Neural progenitor cell (in vitro differentiated cells): ENCODE measurements around the gene SMARCB1. TPM values are rescaled to one million over a fixed set of nuclear protein-coding genes. Genes with fewer than 3 reads are reported as not detected.
A peak's percentile ranks its signal among the peaks of the same experiment; 100 is the strongest.

Experiments used
- DNase-seq: peaks from one replicate; pipeline ENCODE4 v3.0.0-alpha.2; 2016; ENCODE audit warnings: low spot score
- H2AFZ ChIP-seq: fragments of 200-600 bp; sonication (generic); replicated peaks from 2 replicates; pipeline ENCODE4 v1.6.1; 2016; ENCODE audit warnings: antibody characterized with exemption
- H3F3A ChIP-seq: fragments of 200-600 bp; sonication (generic); 2 replicates; pipeline ENCODE4 v1.6.1; 2016; ENCODE audit warnings: antibody characterized with exemption, low read depth
- H3K27ac ChIP-seq: fragments of 200-600 bp; sonication (generic); 2 replicates; pipeline ENCODE4 v1.5.1; 2016; ENCODE audit warnings: mild to moderate bottlenecking
- H3K27me3 ChIP-seq: fragments of 200-600 bp; sonication (generic); 2 replicates; pipeline ENCODE4 v1.6.1; 2016; ENCODE audit warnings: mild to moderate bottlenecking, moderate library complexity
- H3K36me3 ChIP-seq: fragments of 200-600 bp; sonication (generic); 2 replicates; pipeline ENCODE4 v1.5.1; 2016
- H3K4me1 ChIP-seq: fragments of 200-600 bp; sonication (generic); 2 replicates; pipeline ENCODE4 v1.6.1; 2016; ENCODE audit warnings: mixed run types
- H3K4me2 ChIP-seq: fragments of 200-600 bp; sonication (generic); 2 replicates; pipeline ENCODE4 v1.6.1; 2016
- H3K4me3 ChIP-seq: fragments of 200-600 bp; sonication (generic); 2 replicates; pipeline ENCODE4 v1.5.1; 2016
- H3K79me2 ChIP-seq: fragments of 200-600 bp; sonication (generic); 2 replicates; pipeline ENCODE4 v1.6.1; 2016; ENCODE audit warnings: low read depth
- H3K9ac ChIP-seq: fragments of 200-600 bp; sonication (generic); 2 replicates; pipeline ENCODE4 v1.6.1; 2016
- H3K9me3 ChIP-seq: fragments of 200-600 bp; sonication (generic); 2 replicates; pipeline ENCODE4 v1.5.1; 2016; ENCODE audit warnings: low read depth
- H4K20me1 ChIP-seq: fragments of 200-600 bp; sonication (generic); 2 replicates; pipeline ENCODE4 v1.6.1; 2016; ENCODE audit warnings: low read depth
- H3K27ac Mint-ChIP-seq: 3 replicates; pipeline ENCODE4 v1.8.0; 2021; ENCODE audit warnings: mixed read lengths
- H3K27me3 Mint-ChIP-seq: 2 replicates; pipeline ENCODE4 v1.8.0; 2022; ENCODE audit warnings: low read depth, mild to moderate bottlenecking, inconsistent platforms, moderate library complexity, mixed read lengths; ENCODE audit not compliant: insufficient read depth
- H3K36me3 Mint-ChIP-seq: 3 replicates; pipeline ENCODE4 v1.8.0; 2021; ENCODE audit warnings: mixed read lengths
- H3K4me1 Mint-ChIP-seq: 3 replicates; pipeline ENCODE4 v1.8.0; 2021; ENCODE audit warnings: mixed read lengths
- H3K4me3 Mint-ChIP-seq: 3 replicates; pipeline ENCODE4 v1.8.0; 2021; ENCODE audit warnings: mild to moderate bottlenecking, moderate library complexity, mixed read lengths
- H3K9me3 Mint-ChIP-seq: 3 replicates; pipeline ENCODE4 v1.8.0; 2020; ENCODE audit warnings: mixed read lengths
- EZH2 ChIP-seq: fragments of 200-600 bp; sonication (generic); IDR thresholded peaks from 2 replicates; pipeline ENCODE4 v1.6.1; 2017; ENCODE audit warnings: antibody characterized with exemption, mild to moderate bottlenecking, moderate library complexity
- EZH2phosphoT487 ChIP-seq: fragments of 200-600 bp; sonication (generic); IDR thresholded peaks from 2 replicates; pipeline ENCODE4 v1.6.1; 2017; ENCODE audit warnings: antibody characterized with exemption
- total RNA-seq: library from RNA; depleted of rRNA; stranded (reverse); fragments of >200 nt; gene quantifications from 2 replicates; pipeline ENCODE4 v1.2.3, GENCODE V29; 2015; ENCODE audit warnings: low replicate concordance
- TF ChIP-seq, protein P1 (sequence below): fragments of 200-600 bp; sonication (generic); IDR thresholded peaks from 2 replicates; pipeline ENCODE4 v1.5.1; 2017; ENCODE audit warnings: antibody characterized with exemption, mild to moderate bottlenecking

Gene SMARCB1
- total RNA-seq, 1 donor from 2014 or later: 151 TPM

DNA sequence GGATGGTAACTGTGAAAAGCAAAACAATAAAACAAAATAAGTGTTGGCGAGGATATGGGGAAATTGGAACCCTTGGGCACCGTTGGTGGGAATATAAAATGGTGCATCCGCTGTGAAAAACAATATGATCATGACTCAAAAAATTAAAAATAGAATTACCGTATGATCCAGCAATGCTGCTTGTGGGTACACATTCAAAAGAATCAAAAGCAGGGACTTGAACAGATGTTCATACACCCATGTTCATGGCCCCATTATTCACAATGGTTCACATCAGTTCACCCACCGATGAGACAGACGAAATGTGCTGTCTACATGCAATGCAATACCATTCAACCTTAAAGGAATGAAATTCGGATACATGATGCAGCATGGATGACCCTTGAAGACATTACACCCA is 53.3 kb downstream of the SMARCB1 start:
- H3K27me3 Mint-ChIP-seq: peaks cover 17% of the 10 kb centered on the region
- peaks cover 24% of the 10 kb centered on the region for H3F3A ChIP-seq
- no peak overlapping the region for H3K4me3 ChIP-seq
- peak overlapping the region; percentile 75 for H3K4me3 Mint-ChIP-seq
- no peaks in the 10 kb centered on the region for H3K9me3 ChIP-seq
- H3K4me2 ChIP-seq: no peak overlapping the region
- H3K4me1 ChIP-seq: peaks cover 22% of the 10 kb centered on the region
- H3K9me3 Mint-ChIP-seq: no peaks in the 10 kb centered on the region
- peaks cover 6% of the 10 kb centered on the region for H3K36me3 Mint-ChIP-seq
- H2AFZ ChIP-seq: no peak overlapping the region
- peaks cover 36% of the 10 kb centered on the region for H3K4me1 Mint-ChIP-seq
- H3K36me3 ChIP-seq: no peaks in the 10 kb centered on the region
- TF ChIP-seq EZH2phosphoT487: no peak
- TF ChIP-seq, protein P1, sequence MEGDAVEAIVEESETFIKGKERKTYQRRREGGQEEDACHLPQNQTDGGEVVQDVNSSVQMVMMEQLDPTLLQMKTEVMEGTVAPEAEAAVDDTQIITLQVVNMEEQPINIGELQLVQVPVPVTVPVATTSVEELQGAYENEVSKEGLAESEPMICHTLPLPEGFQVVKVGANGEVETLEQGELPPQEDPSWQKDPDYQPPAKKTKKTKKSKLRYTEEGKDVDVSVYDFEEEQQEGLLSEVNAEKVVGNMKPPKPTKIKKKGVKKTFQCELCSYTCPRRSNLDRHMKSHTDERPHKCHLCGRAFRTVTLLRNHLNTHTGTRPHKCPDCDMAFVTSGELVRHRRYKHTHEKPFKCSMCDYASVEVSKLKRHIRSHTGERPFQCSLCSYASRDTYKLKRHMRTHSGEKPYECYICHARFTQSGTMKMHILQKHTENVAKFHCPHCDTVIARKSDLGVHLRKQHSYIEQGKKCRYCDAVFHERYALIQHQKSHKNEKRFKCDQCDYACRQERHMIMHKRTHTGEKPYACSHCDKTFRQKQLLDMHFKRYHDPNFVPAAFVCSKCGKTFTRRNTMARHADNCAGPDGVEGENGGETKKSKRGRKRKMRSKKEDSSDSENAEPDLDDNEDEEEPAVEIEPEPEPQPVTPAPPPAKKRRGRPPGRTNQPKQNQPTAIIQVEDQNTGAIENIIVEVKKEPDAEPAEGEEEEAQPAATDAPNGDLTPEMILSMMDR: no peak
- TF ChIP-seq EZH2: no peak
- H3K27ac ChIP-seq: no peak overlapping the region
- H3K9ac ChIP-seq: no peak overlapping the region
- no peak for DNase-seq
- peaks cover 24% of the 10 kb centered on the region for H4K20me1 ChIP-seq
- peak overlapping the region; percentile 1 for H3K27ac Mint-ChIP-seq
- peaks cover 10% of the 10 kb centered on the region for H3K27me3 ChIP-seq
- no peaks in the 10 kb centered on the region for H3K79me2 ChIP-seq

- Histone ChIP-seq H3F3A (peaks cover 21% of the 10 kb centered on the region), H4K20me1 (peaks cover 21% of the 10 kb centered on the region), H3K4me2 (no peak overlapping the region), H3K4me1 (peaks cover 22% of the 10 kb centered on the region), H3K79me2 (no peaks in the 10 kb centered on the region), H2AFZ (no peak overlapping the region), H3K4me3 (no peak overlapping the region), H3K9ac (no peak overlapping the region), H3K36me3 (no peaks in the 10 kb centered on the region), H3K9me3 (no peaks in the 10 kb centered on the region), H3K27ac (no peak overlapping the region), H3K27me3 (peaks cover 10% of the 10 kb centered on the region)
- no peak for DNase-seq
- H3K27me3 Mint-ChIP-seq: peaks cover 21% of the 10 kb centered on the region
- peak overlapping the region; percentile 18 for H3K27ac Mint-ChIP-seq
- no peaks in the 10 kb centered on the region for H3K9me3 Mint-ChIP-seq
- H3K36me3 Mint-ChIP-seq: peaks cover 5% of the 10 kb centered on the region
- no peak overlapping the region for H3K4me3 Mint-ChIP-seq
- no peak for TF ChIP-seq EZH2
- TF ChIP-seq, protein P1: no peak
- TF ChIP-seq EZH2phosphoT487: no peak
- H3K4me1 Mint-ChIP-seq: peaks cover 42% of the 10 kb centered on the region
Measured at GRCh38 chr22:23841292-23841691, 54.5 kb downstream of the SMARCB1 start.

- Mint-ChIP-seq H3K27me3 (peaks cover 21% of the 10 kb centered on the region), H3K4me1 (peaks cover 44% of the 10 kb centered on the region), H3K4me3 (no peak overlapping the region), H3K27ac (peak overlapping the region; percentile 18), H3K36me3 (peaks cover 2% of the 10 kb centered on the region), H3K9me3 (no peaks in the 10 kb centered on the region)
- Histone ChIP-seq H3K27ac (no peak overlapping the region), H3K4me3 (no peak overlapping the region), H2AFZ (no peak overlapping the region), H4K20me1 (peaks cover 16% of the 10 kb centered on the region), H3K9me3 (no peaks in the 10 kb centered on the region), H3K36me3 (no peaks in the 10 kb centered on the region), H3K27me3 (peaks cover 10% of the 10 kb centered on the region), H3K9ac (no peak overlapping the region), H3K79me2 (no peaks in the 10 kb centered on the region), H3K4me1 (peaks cover 22% of the 10 kb centered on the region), H3K4me2 (no peak overlapping the region), H3F3A (peaks cover 20% of the 10 kb centered on the region)
- DNase-seq: peak; percentile 51
- TF ChIP-seq EZH2phosphoT487 (no peak), EZH2 (no peak)
- TF ChIP-seq, protein P1: no peak
Measured at GRCh38 chr22:23841736-23842445, 55.1 kb downstream of the SMARCB1 start.
